WTC11 (cell line): ENCODE measurements around the gene CALN1. TPM values are rescaled to one million over a fixed set of nuclear protein-coding genes. Genes with fewer than 3 reads are reported as not detected.

Experiments used
- ATAC-seq: fragments of 200-7000 bp; cut with Tn5 transposase; 2 replicates; pipeline ENCODE4 v1.10.0; 2021; ENCODE audit warnings: mild to moderate bottlenecking, moderate library complexity
- CTCF ChIA-PET: fragments of 300-600 bp; sonication (Branson Sonifier 250); formaldehyde crosslinking; loops from one replicate; lab custom pipeline; 2021; ENCODE audit warnings: antibody characterized with exemption; lab: Charles Lee
- POLR2A ChIA-PET: fragments of 350-600 bp; sonication (Branson Sonifier 250); formaldehyde crosslinking; loops from one replicate; lab custom pipeline; 2021; ENCODE audit warnings: antibody characterized with exemption; lab: Charles Lee
- DNase-seq: peaks from one replicate; pipeline ENCODE4 v3.0.0; 2021; ENCODE audit warnings: low spot score
- H3K27ac Mint-ChIP-seq: 2 replicates; pipeline ENCODE4 v1.8.0; 2021; ENCODE audit warnings: mixed read lengths
- H3K27me3 Mint-ChIP-seq: 2 replicates; pipeline ENCODE4 v1.8.0; 2021; ENCODE audit warnings: low read depth, mild to moderate bottlenecking, moderate library complexity, mixed read lengths
- H3K36me3 Mint-ChIP-seq: 2 replicates; pipeline ENCODE4 v1.8.0; 2021; ENCODE audit warnings: mixed read lengths
- H3K4me1 Mint-ChIP-seq: 2 replicates; pipeline ENCODE4 v1.8.0; 2022; ENCODE audit warnings: mixed read lengths
- H3K4me3 Mint-ChIP-seq: 2 replicates; pipeline ENCODE4 v1.8.0; 2021; ENCODE audit warnings: mild to moderate bottlenecking, moderate library complexity, mixed read lengths
- H3K9me3 Mint-ChIP-seq: 2 replicates; pipeline ENCODE4 v1.8.0; 2021; ENCODE audit warnings: mixed read lengths
- AFF4 ChIP-seq: sonication (generic); formaldehyde crosslinking; IDR thresholded peaks from 2 replicates; pipeline ENCODE4 v1.8.1; 2023; ENCODE audit warnings: mild to moderate bottlenecking, missing genetic modification reagents, borderline replicate concordance
- CBFB ChIP-seq: sonication (generic); formaldehyde crosslinking; IDR thresholded peaks from 2 replicates; pipeline ENCODE4 v1.8.1; 2022; ENCODE audit warnings: mild to moderate bottlenecking, low read depth, missing genetic modification reagents
- CREB1 ChIP-seq: sonication (generic); formaldehyde crosslinking; IDR thresholded peaks from 2 replicates; pipeline ENCODE4 v1.8.0; 2023; ENCODE audit warnings: mild to moderate bottlenecking, missing genetic modification reagents
- CREM ChIP-seq: sonication (generic); formaldehyde crosslinking; IDR thresholded peaks from 2 replicates; pipeline ENCODE4 v1.8.1; 2022; ENCODE audit warnings: mild to moderate bottlenecking, missing genetic modification reagents, moderate library complexity
- E2F1 ChIP-seq: sonication (generic); formaldehyde crosslinking; IDR thresholded peaks from 2 replicates; pipeline ENCODE4 v1.8.0; 2022; ENCODE audit warnings: mild to moderate bottlenecking, missing genetic modification reagents
- E2F4 ChIP-seq: sonication (generic); formaldehyde crosslinking; IDR thresholded peaks from 2 replicates; pipeline ENCODE4 v1.8.1; 2022; ENCODE audit warnings: low read depth, mild to moderate bottlenecking, moderate library complexity, missing genetic modification reagents, borderline replicate concordance
- ELF4 ChIP-seq: sonication (generic); formaldehyde crosslinking; IDR thresholded peaks from 2 replicates; pipeline ENCODE4 v1.8.1; 2022; ENCODE audit warnings: low read depth, mild to moderate bottlenecking, moderate library complexity, missing genetic modification reagents
- ESRRA ChIP-seq: sonication (generic); formaldehyde crosslinking; IDR thresholded peaks from 2 replicates; pipeline ENCODE4 v1.8.1; 2022; ENCODE audit warnings: mild to moderate bottlenecking, missing genetic modification reagents, borderline replicate concordance
- ETV6 ChIP-seq: sonication (generic); formaldehyde crosslinking; IDR thresholded peaks from 2 replicates; pipeline ENCODE4 v1.8.1; 2022; ENCODE audit warnings: mild to moderate bottlenecking, missing genetic modification reagents
- FOXJ3 ChIP-seq: sonication (generic); formaldehyde crosslinking; IDR thresholded peaks from 2 replicates; pipeline ENCODE4 v1.9.0; 2021; ENCODE audit warnings: missing genetic modification reagents, mild to moderate bottlenecking, borderline replicate concordance
- GRHL2 ChIP-seq: fragments of 250-450 bp; sonication (Bioruptor Pico); IDR thresholded peaks from 2 replicates; pipeline ENCODE4 v1.8.0; 2022; ENCODE audit warnings: mild to moderate bottlenecking, moderate library complexity; ENCODE audit not compliant: insufficient replicate concordance, severe bottlenecking
- MAX ChIP-seq: sonication (generic); formaldehyde crosslinking; IDR thresholded peaks from 2 replicates; pipeline ENCODE4 v1.8.0; 2022; ENCODE audit warnings: mild to moderate bottlenecking, missing genetic modification reagents
- NFATC4 ChIP-seq: fragments of 250-450 bp; sonication (Bioruptor Pico); IDR thresholded peaks from 2 replicates; pipeline ENCODE4 v1.9.0; 2021; ENCODE audit warnings: mild to moderate bottlenecking
- NR1H2 ChIP-seq: sonication (generic); formaldehyde crosslinking; IDR thresholded peaks from 2 replicates; pipeline ENCODE4 v1.9.0; 2021; ENCODE audit warnings: mild to moderate bottlenecking, moderate library complexity, missing genetic modification reagents
- RELA ChIP-seq: sonication (generic); formaldehyde crosslinking; IDR thresholded peaks from 2 replicates; pipeline ENCODE4 v1.8.1; 2022; ENCODE audit warnings: missing genetic modification reagents, mild to moderate bottlenecking, borderline replicate concordance
- RORB ChIP-seq: fragments of 250-450 bp; sonication (Bioruptor Pico); IDR thresholded peaks from 2 replicates; pipeline ENCODE4 v1.9.0; 2021; ENCODE audit warnings: mild to moderate bottlenecking
- SMAD4 ChIP-seq: sonication (generic); formaldehyde crosslinking; IDR thresholded peaks from 2 replicates; pipeline ENCODE4 v1.8.0; 2022; ENCODE audit warnings: mild to moderate bottlenecking, missing genetic modification reagents
- TCF7 ChIP-seq: sonication (generic); formaldehyde crosslinking; IDR thresholded peaks from 2 replicates; pipeline ENCODE4 v1.8.0; 2022; ENCODE audit warnings: mild to moderate bottlenecking, low read depth, missing genetic modification reagents, moderate library complexity
- TEAD1 ChIP-seq: sonication (generic); formaldehyde crosslinking; IDR thresholded peaks from 2 replicates; pipeline ENCODE4 v1.8.0; 2022; ENCODE audit warnings: mild to moderate bottlenecking, missing genetic modification reagents
- USF1 ChIP-seq: sonication (generic); formaldehyde crosslinking; IDR thresholded peaks from 2 replicates; pipeline ENCODE4 v1.8.0; 2022; ENCODE audit warnings: mild to moderate bottlenecking, missing genetic modification reagents
- ZBTB21 ChIP-seq: sonication (generic); formaldehyde crosslinking; IDR thresholded peaks from 2 replicates; pipeline ENCODE4 v1.8.1; 2023; ENCODE audit warnings: mild to moderate bottlenecking, missing genetic modification reagents, borderline replicate concordance
- ZNF121 ChIP-seq: sonication (generic); formaldehyde crosslinking; IDR thresholded peaks from 2 replicates; pipeline ENCODE4 v1.8.0; 2023; ENCODE audit warnings: missing genetic modification reagents
- ZNF317 ChIP-seq: sonication (generic); formaldehyde crosslinking; IDR thresholded peaks from 2 replicates; pipeline ENCODE4 v1.8.1; 2023; ENCODE audit warnings: low read depth, mild to moderate bottlenecking, moderate library complexity, missing genetic modification reagents, borderline replicate concordance
- ZNF532 ChIP-seq: fragments of 250-450 bp; sonication (Bioruptor Pico); IDR thresholded peaks from 2 replicates; pipeline ENCODE4 v1.9.0; 2021; ENCODE audit warnings: mild to moderate bottlenecking, borderline replicate concordance
- ZSCAN18 ChIP-seq: fragments of 250-450 bp; sonication (Bioruptor Pico); IDR thresholded peaks from 2 replicates; pipeline ENCODE4 v2.1.2; 2022; ENCODE audit warnings: mild to moderate bottlenecking, moderate library complexity
- total RNA-seq: library from RNA; stranded (reverse); gene quantifications from 3 replicates; pipeline ENCODE4 v1.2.3, GENCODE V29; 2021

Gene CALN1
- total RNA-seq, 1 experiment from 2014 or later: 10.5 TPM

GRCh38 chr7:71795410-71795809 is 616.7 kb downstream of the CALN1 start:
- Mint-ChIP-seq H3K27ac (no peak overlapping the region), H3K4me3 (no peak overlapping the region), H3K4me1 (peaks cover 7% of the 10 kb centered on the region), H3K27me3 (no peaks in the 10 kb centered on the region), H3K36me3 (peaks cover 6% of the 10 kb centered on the region; the same call in 1 of the 2 replicates), H3K9me3 (peaks cover 10% of the 10 kb centered on the region)
- CTCF ChIA-PET: no interaction called here
- POLR2A ChIA-PET: no interaction called here
- TF ChIP-seq E2F4 (CRISPR knock-in tag) (no peak), ELF4 (CRISPR knock-in tag) (no peak), ZNF532 (CRISPR knock-in tag) (no peak), RELA (no peak), CBFB (CRISPR knock-in tag) (no peak), MAX (CRISPR knock-in tag) (no peak), GRHL2 (CRISPR knock-in tag) (no peak), ZNF121 (no peak), ZBTB21 (CRISPR knock-in tag) (no peak), E2F1 (CRISPR knock-in tag) (no peak), AFF4 (CRISPR knock-in tag) (no peak), NFATC4 (CRISPR knock-in tag) (no peak)
- DNase-seq (no peak), ATAC-seq (no peak)

GRCh38 chr7:71793251-71793650 is 618.9 kb downstream of the CALN1 start:
- DNase-seq: no peak
- Mint-ChIP-seq H3K27ac (no peak overlapping the region), H3K9me3 (peaks cover 10% of the 10 kb centered on the region), H3K4me3 (no peak overlapping the region), H3K27me3 (no peaks in the 10 kb centered on the region), H3K4me1 (peaks cover 7% of the 10 kb centered on the region), H3K36me3 (peaks cover 9% of the 10 kb centered on the region)
- ChIA-PET POLR2A (no interaction called here), CTCF (no interaction called here)
- ATAC-seq: no peak
- TF ChIP-seq SMAD4 (CRISPR knock-in tag) (no peak), ZNF317 (CRISPR knock-in tag) (no peak), CREB1 (CRISPR knock-in tag) (no peak), ESRRA (CRISPR knock-in tag) (no peak), TEAD1 (CRISPR knock-in tag) (no peak), USF1 (CRISPR knock-in tag) (no peak), ETV6 (CRISPR knock-in tag) (no peak), CREM (CRISPR knock-in tag) (no peak), RORB (no peak), TCF7 (no peak), ZSCAN18 (no peak), NR1H2 (CRISPR knock-in tag) (no peak), FOXJ3 (CRISPR knock-in tag) (no peak)
